Cardiac septum (tissue), 1 donor: ENCODE measurements around the gene SMARCA4. TPM values are rescaled to one million over a fixed set of nuclear protein-coding genes. Genes with fewer than 3 reads are reported as not detected.

Experiments
- DNase-seq: peaks from one replicate; pipeline ENCODE4 v3.0.0-alpha.2; 2020; ENCODE audit warnings: low spot score
- intact Hi-C: fragments of 100-400 bp; cut with DNase I; formaldehyde crosslinking; loops from one replicate; pipeline ENCODE4 v1.14.0; 2022
- total RNA-seq: library from RNA; stranded (reverse); fragmentation: NEBNext Ultra II Directional; extraction: Animal tissue kit (Norgen Biotek cat#: 25700); gene quantifications from one replicate; pipeline ENCODE4 v1.2.1, GENCODE V29; 2021
- donor health status: DM: no; HTN: no; CAD: no.

The SMARCA4 gene
- total RNA-seq, 1 donor from 2014 or later = 52.2 TPM

DNA sequence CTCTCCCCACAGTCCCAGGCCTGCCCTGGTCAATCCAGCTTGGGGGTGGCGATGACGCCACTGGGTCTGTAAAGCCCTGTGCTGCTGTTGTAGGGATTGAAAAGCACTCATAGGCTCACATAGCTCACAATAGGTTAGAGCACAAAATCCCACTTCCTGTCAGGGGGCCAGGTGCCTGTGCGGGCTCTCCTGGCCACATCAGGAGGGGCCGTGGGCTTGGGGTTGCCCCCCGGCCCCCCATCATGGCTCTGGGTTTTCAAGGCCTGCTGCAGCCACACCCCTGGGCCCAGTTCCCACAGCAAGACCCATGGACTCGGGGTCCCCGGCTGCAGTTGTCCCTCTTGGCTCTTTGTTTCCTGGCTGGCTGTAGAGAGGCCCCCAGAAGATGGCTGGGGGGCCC, 62.9 kb downstream of the SMARCA4 start:
- DNase-seq = no peak
- intact Hi-C loops = no loop called here

DNA sequence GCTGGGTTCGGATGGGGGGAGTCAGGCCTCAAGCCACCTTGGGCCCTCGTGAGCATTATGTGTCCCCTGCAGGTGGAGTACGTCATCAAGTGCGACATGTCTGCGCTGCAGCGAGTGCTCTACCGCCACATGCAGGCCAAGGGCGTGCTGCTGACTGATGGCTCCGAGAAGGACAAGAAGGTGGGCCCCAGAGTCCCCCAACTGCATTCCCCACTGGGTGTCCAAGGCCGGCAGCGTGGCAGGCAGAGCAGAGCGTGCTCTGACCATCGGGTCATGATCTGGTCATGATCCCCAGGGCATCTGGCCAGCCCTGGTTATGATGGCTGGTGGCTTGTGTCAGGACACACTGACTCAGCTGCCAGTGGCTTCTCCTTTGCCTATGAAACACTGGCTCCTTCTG, 63.4 kb downstream of the SMARCA4 start:
- no peak for DNase-seq
- intact Hi-C loops = no loop called here

DNA sequence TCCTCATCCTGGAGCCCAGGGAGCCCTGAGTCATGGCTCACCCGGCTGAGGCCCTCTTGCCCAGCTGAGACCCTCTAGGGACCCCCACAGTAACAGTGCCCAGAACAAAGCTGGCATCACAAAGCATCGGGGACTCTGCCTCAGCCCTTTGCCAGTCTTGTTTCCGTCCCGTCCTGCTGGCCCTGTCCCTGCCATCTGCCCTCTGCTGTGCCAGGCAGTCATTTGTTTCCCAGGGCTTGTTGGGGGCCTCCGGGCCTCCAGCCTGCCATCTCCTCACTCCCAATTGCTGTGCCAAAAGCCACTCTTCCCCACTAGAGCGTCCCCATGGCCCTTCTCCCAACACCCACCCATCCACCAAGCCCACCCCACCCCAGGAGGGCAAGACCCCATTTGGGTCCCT, 64.2 kb downstream of the SMARCA4 start:
- intact Hi-C loops = no loop called here
- no peak for DNase-seq

DNA sequence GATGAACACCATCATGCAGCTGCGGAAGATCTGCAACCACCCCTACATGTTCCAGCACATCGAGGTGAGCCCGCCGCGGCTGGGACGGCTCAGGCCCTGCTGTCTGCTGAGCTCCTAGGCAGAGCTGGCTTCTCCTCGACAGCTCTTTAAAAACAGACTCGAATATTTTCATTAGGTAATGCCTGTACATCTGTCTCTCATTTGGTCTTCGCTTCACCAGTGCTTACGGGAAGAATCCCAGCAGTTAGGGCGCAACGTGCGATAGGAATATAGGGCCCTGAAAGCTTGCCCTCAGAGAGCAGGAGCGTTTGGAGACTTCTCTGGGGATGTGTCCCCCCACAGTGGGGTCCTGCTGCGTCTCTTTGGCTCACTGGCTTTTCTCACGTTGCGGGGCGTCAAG, 64.6 kb downstream of the SMARCA4 start:
- no peak for DNase-seq
- intact Hi-C loops = no loop called here

DNA sequence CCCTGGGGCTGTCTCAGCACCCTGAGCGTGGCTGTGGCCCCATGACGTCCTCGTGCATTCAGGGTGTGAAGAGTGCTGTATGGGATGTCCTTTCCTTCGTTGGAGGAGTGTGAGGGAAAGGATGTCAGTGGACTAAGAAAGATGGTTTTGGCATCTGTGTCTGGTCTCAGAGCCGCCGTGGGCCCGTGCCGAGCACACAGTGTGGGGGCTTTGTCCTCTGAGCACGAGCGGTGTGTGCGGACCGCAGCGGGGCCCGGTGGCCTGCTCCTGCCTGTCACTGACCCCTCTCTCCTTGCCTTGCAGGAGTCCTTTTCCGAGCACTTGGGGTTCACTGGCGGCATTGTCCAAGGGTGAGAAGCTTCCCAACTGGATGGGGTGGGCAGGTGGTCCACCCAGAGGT, 65.2 kb downstream of the SMARCA4 start:
- no peak for DNase-seq
- intact Hi-C loops = no loop called here

DNA sequence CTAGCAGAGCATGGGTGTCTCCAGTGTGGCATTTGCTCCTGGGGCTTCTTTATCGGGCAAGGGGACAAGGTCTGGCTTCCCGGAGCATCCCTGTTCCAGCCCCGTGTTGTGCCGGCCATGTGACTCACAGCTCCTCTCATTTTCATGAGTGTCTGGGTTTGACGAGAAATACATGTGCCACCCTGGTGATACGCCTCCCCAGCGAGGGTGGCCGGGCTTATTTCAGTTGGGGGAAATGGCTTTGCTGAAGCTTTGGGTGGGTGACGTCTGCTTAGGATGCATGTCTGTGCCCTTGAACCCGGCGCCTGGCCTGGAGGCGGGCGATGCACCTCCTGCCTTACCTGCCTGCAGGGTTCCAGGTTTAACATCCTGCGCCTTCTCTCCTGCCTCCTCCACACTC, 66.6 kb downstream of the SMARCA4 start:
- no peak for DNase-seq
- intact Hi-C loops = no loop called here

DNA sequence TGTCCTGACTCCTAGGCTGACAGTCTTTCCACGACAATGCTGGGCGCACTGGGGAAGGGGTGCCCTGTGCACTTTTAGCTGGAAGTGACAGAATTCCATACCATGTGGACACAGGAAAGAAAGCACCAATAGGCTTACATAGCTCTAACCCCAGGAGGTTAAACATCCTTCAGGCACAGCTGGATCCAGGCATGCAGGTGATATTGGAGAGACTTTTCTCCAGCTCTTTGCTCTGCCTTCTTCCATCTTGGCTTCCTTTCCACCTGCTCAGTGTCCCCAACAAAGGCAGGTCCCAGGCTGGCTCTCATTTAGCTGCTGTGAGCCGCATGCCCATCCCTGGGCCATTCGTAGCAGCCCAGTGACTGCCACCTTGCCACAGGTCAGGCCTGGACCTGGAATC, 67.3 kb downstream of the SMARCA4 start:
- no peak for DNase-seq
- intact Hi-C loops = no loop called here

DNA sequence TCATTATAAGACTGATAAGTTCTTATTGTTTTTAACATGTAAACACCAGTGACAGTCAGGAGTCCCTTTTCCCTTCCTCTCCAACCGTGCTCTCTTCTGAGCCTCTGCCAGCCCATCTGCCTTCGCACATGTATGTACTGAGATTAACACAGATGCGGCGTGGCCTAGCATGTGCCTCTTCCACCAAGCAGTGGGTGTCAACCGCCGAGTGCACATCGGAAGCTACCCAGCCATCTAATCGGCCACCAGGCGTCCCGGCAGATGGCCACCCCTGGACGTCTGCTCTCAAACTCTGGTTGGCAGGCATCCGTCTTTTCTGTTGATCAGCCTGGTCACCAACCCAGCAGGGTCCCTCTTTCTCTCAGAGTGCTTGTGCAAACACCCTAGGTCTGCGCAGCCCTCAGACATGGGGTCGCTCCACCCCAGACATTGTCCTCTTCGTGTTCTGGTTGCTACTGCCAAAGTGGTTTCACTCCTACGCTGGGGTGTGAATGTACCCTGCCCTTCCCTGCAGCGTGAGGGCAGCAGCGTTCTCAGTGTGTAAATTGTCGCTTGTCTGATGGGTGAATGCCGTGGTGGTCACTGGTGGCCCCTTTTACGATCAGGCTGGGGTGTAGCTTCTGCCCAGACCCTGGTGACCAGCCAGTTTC, 70.7 kb downstream of the SMARCA4 start:
- no peak for DNase-seq
- intact Hi-C loops = loop anchor here (10.0 kb wide), 1 partner anchor 173 kb away; no protein-coding TSS in a partner anchor

DNA sequence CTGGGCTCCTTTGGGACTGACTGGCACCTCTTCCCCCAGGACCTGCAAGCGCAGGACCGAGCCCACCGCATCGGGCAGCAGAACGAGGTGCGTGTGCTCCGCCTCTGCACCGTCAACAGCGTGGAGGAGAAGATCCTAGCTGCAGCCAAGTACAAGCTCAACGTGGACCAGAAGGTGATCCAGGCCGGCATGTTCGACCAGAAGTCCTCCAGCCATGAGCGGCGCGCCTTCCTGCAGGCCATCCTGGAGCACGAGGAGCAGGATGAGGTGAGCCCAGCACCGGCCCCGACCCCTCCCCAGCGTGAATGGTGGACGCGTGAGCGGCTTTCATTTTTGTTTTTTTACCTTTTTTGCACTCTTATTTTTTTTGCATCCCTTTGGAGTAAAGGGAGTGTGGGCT, 72.4 kb downstream of the SMARCA4 start:
- DNase-seq = no peak
- intact Hi-C loops = loop anchor here (10.0 kb wide), 1 partner anchor 172 kb away; no protein-coding TSS in a partner anchor

DNA sequence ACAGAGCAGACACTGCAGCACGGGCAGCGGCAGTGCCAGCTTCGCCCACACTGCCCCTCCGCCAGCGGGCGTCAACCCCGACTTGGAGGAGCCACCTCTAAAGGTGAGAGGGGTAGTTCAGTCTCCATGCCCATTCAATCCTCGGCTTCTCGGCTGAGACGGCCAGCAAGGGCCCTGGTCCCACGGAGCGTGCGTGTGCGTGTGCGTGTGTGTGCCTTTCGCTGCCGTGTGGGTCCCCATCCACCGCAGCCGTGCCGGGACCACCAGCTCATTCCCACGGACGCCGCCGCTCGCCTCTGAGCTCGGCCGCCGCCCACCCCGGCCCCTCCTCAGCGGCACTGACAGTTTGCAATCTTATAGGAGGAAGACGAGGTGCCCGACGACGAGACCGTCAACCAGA, 72.9 kb downstream of the SMARCA4 start:
- intact Hi-C loops = loop anchor here (2.0 to 10.0 kb wide), 2 partner anchors 97 to 171 kb away; no protein-coding TSS in a partner anchor
- DNase-seq = no peak

DNA sequence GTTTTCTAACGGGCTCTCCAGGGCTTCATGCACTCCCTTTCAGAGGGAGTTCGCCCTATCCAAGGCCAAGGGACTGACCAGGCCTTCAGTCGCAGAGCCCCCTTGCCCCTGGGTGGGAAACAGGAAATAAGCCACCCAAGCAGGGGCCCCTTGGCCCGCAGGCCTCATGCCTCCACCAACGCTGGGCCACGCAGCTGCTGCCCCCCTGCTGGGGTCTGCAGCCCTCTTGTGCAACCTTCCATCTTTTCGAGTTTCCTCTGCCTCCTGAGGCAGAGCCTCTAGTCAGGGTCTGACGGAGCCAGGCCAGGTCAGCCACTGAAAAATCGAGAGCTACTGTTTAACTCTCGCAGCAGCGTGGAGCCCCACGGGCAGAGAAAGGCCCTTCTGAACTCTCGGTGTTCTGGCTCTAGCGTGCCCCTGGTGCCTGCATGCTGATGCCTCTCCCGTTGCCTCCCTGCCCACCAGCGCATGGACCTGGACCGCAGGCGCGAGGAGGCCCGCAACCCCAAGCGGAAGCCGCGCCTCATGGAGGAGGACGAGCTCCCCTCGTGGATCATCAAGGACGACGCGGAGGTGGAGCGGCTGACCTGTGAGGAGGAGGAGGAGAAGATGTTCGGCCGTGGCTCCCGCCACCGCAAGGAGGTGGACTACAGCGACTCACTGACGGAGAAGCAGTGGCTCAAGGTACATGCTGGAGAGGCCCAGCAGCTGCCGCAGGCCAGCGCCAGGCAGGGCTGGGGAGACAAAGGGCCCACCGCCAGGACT, 73.8 kb downstream of the SMARCA4 start:
- intact Hi-C loops = loop anchor here (2.0 to 10.0 kb wide), 2 partner anchors 96 to 170 kb away; no protein-coding TSS in a partner anchor
- DNase-seq = no peak

DNA sequence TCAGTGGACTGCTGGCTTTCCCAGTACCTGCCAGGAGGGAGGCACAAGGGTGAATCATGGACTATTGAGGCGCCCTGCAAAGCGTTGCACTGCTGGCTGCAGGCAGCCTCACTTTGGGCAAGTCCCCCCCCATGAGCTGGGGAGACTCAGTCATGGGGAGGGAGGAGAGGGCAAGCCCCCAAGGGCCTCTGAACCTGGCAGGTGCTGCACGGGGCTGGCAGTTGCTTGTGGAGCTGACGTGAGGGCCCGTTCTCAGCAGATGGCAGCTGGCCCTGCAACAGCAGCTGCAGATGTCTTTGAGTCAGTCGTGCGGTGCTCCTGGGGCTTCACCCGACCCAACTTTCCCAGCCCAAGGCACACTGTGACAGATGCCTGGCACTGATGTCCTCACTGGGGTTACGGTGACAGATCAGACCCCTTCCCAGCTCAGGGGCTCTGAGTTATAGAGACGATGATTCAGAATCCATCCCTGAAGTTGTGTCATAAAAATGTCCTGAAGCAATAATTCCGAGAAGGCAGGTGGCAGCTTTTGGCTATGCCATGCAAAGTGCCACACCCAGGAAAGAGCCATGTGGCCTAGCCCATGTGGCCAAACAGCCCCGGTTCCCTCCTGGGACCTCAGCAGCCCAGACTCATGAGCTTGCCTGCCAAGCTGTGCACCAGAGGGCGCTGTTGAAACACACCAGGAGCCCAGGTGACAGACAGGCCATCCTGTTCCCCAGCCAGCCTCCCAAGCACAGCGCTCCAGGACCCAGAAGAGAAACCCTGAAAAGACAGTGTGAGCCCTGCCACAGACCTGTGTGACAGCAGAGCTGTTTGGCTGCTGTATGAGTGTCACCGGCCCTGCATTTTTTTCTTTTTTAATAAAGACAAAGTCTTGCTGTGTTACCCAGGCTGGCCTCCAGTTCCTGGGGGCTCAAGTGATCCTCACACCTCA, 74.9 kb downstream of the SMARCA4 start:
- intact Hi-C loops = loop anchor here (2.0 to 10.0 kb wide), 2 partner anchors 95 to 169 kb away; no protein-coding TSS in a partner anchor

DNA sequence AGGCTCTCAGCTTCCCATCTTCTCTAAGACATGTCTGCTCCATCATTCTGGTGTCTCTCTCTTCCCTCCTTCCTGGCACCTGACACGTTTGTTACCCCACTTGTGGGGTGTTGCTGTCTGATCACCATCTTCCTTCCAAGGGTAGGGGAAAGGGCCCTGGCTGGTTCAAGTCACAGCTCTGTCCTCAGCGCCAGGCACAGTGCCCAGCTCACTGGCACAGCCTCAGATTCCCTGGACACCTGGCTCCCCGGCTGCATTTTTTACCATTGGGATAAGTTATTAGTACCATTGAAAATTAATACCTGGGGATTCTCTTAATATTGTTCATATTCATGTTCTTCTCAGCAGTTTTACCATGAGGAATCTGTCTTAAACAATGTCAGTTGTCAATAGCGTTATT, 77.7 kb downstream of the SMARCA4 start:
- intact Hi-C loops = loop anchor here (10.0 kb wide), 1 partner anchor 166 kb away; no protein-coding TSS in a partner anchor
- no peak for DNase-seq

More for the DNA sequence above, 74.9 kb downstream of the SMARCA4 start:
- DNase-seq = peak; percentile 94

DNA sequence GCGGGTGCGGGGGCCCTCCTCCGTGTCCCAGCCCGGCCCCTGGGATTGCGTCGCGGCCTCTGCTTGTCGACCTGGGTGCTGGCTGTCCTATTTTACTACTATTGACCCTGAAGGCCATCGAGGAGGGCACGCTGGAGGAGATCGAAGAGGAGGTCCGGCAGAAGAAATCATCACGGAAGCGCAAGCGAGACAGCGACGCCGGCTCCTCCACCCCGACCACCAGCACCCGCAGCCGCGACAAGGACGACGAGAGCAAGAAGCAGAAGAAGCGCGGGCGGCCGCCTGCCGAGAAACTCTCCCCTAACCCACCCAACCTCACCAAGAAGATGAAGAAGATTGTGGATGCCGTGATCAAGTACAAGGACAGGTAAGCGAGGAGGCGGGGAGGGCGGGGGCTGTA, 80.4 kb downstream of the SMARCA4 start:
- intact Hi-C loops = no loop called here
- DNase-seq = no peak

DNA sequence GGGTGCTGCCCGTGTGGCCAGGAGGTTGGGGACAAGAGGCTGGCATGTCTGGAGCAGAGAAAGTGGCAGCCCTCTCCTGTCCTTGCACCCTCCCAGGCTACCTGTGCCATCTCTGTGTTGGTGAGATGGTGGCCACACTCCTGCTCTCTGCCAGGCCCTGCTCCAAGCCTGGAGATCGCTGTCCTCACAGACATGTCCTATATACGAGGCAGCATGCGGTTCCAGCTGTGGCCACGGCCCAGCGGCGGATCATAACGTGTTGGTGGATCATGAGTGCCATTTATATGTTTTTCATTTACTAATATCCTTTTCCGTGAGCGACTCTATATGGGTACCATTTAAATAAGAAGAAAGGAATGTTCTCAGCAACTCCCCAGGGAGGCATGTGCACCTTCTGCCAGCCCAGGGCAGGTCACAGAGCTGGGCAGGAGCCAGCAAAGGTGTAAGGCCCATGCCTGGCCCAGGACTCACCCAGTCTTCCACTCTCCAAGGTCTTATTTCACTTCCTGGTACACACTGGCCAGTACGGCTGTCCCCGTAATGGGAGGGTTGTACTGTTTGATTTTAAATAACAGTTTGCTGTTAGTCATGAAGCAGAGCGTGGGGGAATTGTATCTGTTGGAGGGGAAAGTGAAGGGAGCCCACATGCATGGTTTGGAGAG, 81.3 kb downstream of the SMARCA4 start:
- DNase-seq = no peak
- intact Hi-C loops = no loop called here

DNA sequence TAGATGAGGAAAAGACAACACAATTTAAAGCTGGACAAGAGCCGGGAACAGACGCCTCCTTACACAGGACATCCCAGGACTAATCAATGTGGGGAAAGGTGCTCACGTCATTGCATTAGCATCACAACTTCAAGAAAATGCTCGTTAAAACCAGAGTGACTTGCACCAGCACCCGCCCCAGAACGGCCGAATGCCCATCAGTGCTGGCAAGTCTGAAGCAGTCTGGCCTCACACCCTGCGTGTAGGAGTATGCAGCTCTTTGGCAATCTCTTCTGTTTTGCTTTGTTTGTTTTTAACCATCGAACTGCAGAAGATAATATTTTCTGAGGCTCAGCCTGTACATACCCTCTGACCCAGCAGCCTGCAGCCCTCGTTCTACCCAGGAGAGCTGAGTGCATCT, 83.6 kb downstream of the SMARCA4 start:
- intact Hi-C loops = no loop called here
- DNase-seq = no peak

DNA sequence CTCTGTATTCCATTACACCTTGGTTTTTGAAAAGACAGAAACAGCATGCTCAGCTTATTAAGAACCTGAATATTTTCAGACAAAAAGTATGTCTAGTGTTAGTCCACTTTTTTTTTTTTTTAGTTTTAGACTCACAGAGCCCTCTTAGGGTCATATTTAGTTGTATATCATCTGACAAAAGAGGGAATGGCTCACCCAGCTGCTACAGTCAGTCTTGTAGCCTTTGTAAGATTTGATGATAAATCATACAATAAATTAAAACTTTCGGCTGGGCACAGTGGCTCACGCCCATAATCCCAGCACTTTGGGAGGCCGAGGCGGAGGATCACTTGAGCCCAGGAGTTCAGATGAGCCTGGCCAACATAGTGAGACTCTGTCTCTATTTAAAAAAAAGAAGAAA, 84.7 kb downstream of the SMARCA4 start:
- no peak for DNase-seq
- intact Hi-C loops = no loop called here

DNA sequence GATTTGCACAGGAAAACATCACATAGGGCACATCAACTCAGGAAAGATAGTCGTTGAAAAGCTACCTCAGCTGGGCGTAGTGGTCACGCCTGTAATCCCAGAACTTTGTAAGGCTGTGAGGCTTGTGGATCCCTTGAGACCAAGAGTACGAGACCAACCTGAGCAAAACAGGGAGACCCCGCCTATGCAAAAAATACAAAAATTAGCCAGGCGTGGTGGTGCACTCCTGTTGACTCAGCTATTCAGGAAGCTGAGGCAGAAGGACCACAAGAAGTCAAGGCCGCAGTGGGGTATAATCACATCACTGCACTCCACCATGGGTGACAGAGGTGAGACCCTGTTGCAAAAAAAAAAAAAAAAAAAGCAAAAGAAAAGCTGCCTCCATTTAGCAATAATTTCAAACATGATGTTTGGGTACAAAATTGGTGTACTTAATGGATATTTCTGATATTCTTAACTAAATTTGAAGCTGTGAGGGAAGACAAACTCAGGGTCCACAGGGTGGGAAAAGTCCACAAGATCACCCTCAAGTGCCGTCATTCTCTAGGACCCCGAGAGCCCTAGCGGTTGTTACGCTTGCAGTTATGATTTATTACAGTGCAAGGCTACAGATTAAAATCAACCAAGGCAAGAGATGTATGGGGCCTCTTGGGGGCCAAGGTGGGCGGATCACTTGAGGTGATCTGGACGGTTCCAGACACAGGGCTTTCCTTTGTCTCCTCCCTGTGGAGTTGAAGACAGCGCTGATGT, 86.0 kb downstream of the SMARCA4 start:
- intact Hi-C loops = no loop called here
- DNase-seq = no peak

DNA sequence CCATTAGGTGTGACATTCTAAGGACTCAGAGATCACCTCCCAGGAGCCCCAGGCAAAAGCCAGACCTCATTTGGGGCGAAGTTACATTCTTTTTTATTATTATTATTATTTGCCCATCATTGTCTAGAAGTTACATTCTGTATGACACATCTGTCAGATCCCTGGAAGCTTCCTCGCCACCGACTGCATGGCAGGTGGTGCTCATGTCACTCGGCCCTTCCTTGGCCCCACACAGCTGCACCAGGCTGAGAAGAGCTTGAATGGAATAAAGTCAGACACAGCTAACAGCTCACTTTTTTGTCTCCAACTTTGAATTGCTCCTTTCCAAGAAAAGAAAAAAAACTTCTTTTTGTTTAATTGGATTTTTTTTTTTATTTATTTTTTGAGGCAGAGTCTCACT, 87.0 kb downstream of the SMARCA4 start:
- intact Hi-C loops = no loop called here
- DNase-seq = no peak
